SJCRH30 (cell line): ENCODE data around the gene PHLPP1. TPM values are rescaled to one million over a fixed set of nuclear protein-coding genes. Genes with fewer than 3 reads are reported as not detected.
A peak's percentile ranks its signal among the peaks of the same experiment; 100 is the strongest.

Experiments
- DNase-seq, 2 experiments: peaks; one replicate each; pipeline ENCODE4 v3.0.0-alpha.2; 2015 to 2020
- H3K27ac ChIP-seq: fragments of 250-450 bp; sonication (Bioruptor Pico); 2 replicates; pipeline ENCODE4 v1.5.1; 2020; ENCODE audit warnings: mild to moderate bottlenecking, moderate library complexity
- H3K27me3 ChIP-seq: fragments of 250-450 bp; sonication (Bioruptor Pico); 2 replicates; pipeline ENCODE4 v1.5.1; 2020; ENCODE audit warnings: mild to moderate bottlenecking, moderate library complexity
- H3K36me3 ChIP-seq: fragments of 250-450 bp; sonication (Bioruptor Pico); 2 replicates; pipeline ENCODE4 v1.5.1; 2020; ENCODE audit warnings: mild to moderate bottlenecking, moderate library complexity
- H3K4me1 ChIP-seq: fragments of 250-450 bp; sonication (Bioruptor Pico); 2 replicates; pipeline ENCODE4 v1.5.1; 2020; ENCODE audit warnings: mild to moderate bottlenecking, moderate library complexity
- H3K4me3 ChIP-seq: fragments of 250-450 bp; sonication (Bioruptor Pico); 2 replicates; pipeline ENCODE4 v1.5.1; 2020; ENCODE audit warnings: mild to moderate bottlenecking, moderate library complexity
- H3K9me3 ChIP-seq: fragments of 250-450 bp; sonication (Bioruptor Pico); replicated peaks from 2 replicates; pipeline ENCODE4 v1.5.1; 2020; ENCODE audit warnings: mild to moderate bottlenecking, moderate library complexity
- total RNA-seq: library from RNA; depleted of rRNA; stranded (reverse); fragments of >200 nt; shearing (Covaris generic); gene quantifications from 2 replicates; pipeline ENCODE4 v1.2.3, GENCODE V29; 2014

PHLPP1 gene
- total RNA-seq, 1 experiment from 2014 or later: 10.9 TPM

GRCh38 chr18:62745089-62745751 is 29.9 kb downstream of the PHLPP1 start:
- no peak for DNase-seq
- H3K4me1 ChIP-seq: no peaks in the 10 kb centered on the region
- H3K9me3 ChIP-seq: no peaks in the 10 kb centered on the region
- no peak overlapping the region for H3K27ac ChIP-seq
- no peak overlapping the region for H3K4me3 ChIP-seq
- H3K36me3 ChIP-seq: no peaks in the 10 kb centered on the region
- H3K27me3 ChIP-seq: no peaks in the 10 kb centered on the region

- no peaks in the 10 kb centered on the region for H3K36me3 ChIP-seq
- no peak for DNase-seq
- no peak overlapping the region for H3K27ac ChIP-seq
- H3K4me1 ChIP-seq: peaks cover 16% of the 10 kb centered on the region
- no peaks in the 10 kb centered on the region for H3K27me3 ChIP-seq
- no peaks in the 10 kb centered on the region for H3K9me3 ChIP-seq
- no peak overlapping the region for H3K4me3 ChIP-seq
Measured at GRCh38 chr18:62749389-62749788, 34.0 kb downstream of the PHLPP1 start.

DNA sequence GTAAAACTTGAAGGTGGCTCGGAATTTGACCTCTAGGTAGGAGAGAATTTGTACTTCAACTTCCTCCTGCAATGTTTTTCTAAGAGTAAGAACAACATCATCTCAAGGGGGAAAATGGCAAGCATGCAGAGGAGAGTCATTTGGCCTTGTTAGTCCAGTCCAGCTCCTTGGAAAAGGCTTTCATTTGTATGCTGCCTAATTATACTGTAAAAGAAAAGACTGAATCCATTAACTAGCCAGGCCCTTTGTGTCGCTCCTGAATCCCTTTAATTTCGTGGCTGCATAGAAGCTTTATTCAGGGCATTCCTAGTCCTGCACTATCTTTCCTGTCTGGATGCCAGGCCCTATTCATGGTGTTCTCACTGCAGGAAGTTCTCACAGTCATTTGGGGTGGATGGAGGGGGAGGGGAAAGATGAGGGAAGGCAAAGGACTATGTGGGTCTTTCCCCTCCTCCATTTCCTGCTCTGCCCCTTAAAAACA is 36.0 kb downstream of the PHLPP1 start:
- DNase-seq: peak in 1 of 2 experiments; percentile 19
- no peaks in the 10 kb centered on the region for H3K36me3 ChIP-seq
- no peak overlapping the region for H3K4me3 ChIP-seq
- peaks cover 19% of the 10 kb centered on the region for H3K4me1 ChIP-seq
- no peaks in the 10 kb centered on the region for H3K9me3 ChIP-seq
- no peak overlapping the region for H3K27ac ChIP-seq
- no peaks in the 10 kb centered on the region for H3K27me3 ChIP-seq

DNA sequence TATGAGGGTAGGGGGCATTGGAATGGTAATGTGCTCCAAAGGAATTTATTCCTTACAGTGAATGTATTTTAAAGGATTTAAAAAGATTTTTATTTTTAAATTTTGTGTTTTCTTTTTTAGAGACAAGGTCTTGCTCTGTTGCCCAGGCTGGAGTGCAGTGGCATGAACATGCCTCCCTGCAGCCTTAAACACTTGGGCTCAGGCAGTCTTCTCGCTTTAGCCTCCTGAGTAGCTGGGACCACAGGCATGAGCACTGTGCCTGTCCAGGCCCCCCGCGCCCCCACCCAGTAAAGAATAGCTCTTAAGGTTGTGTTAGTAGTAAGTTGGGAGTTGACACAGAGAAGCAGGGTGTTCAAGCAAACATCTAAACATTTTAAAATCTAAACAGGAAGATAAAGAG is 36.6 kb downstream of the PHLPP1 start:
- no peaks in the 10 kb centered on the region for H3K27me3 ChIP-seq

DNA sequence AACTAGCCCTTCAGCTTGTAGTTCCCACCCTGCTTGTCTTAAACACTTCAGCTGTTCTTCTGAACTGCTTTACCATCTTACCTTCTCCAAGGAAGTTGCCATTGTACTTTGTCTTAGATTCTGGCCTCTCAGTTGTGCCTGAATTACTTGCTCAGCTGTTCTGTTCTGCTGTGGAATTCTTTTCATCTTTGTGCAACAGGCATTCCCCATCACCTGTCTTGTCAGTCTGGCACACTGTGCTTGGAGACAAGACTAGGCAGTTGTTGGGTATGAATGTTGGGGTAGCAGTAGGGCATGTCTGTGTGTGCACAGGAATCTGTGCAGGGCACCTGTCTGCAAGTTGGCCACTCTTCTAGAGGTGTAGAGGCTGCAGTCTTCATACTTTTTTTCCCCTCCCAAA is 38.7 kb downstream of the PHLPP1 start:
- H3K27me3 ChIP-seq: no peaks in the 10 kb centered on the region
- H3K27ac ChIP-seq: peak overlapping the region; percentile 37
- DNase-seq: peak; percentile 51 to 74
- no peaks in the 10 kb centered on the region for H3K9me3 ChIP-seq
- H3K4me3 ChIP-seq: no peak overlapping the region
- no peaks in the 10 kb centered on the region for H3K36me3 ChIP-seq
- peaks cover 24% of the 10 kb centered on the region for H3K4me1 ChIP-seq

More for the DNA sequence above, 36.6 kb downstream of the PHLPP1 start:
- no peak for DNase-seq
- no peaks in the 10 kb centered on the region for H3K36me3 ChIP-seq
- peaks cover 19% of the 10 kb centered on the region for H3K4me1 ChIP-seq
- no peak overlapping the region for H3K4me3 ChIP-seq
- no peak overlapping the region for H3K27ac ChIP-seq
- no peaks in the 10 kb centered on the region for H3K9me3 ChIP-seq

GRCh38 chr18:62755454-62755853 is 40.1 kb downstream of the PHLPP1 start:
- no peak overlapping the region for H3K4me3 ChIP-seq
- H3K27me3 ChIP-seq: no peaks in the 10 kb centered on the region
- peaks cover 34% of the 10 kb centered on the region for H3K4me1 ChIP-seq
- H3K36me3 ChIP-seq: no peaks in the 10 kb centered on the region
- DNase-seq: no peak
- no peaks in the 10 kb centered on the region for H3K9me3 ChIP-seq
- H3K27ac ChIP-seq: no peak overlapping the region

- no peak for DNase-seq
- Histone ChIP-seq H3K4me1 (peaks cover 34% of the 10 kb centered on the region), H3K27ac (no peak overlapping the region), H3K9me3 (no peaks in the 10 kb centered on the region), H3K27me3 (no peaks in the 10 kb centered on the region), H3K4me3 (no peak overlapping the region), H3K36me3 (no peaks in the 10 kb centered on the region)
Measured at GRCh38 chr18:62755946-62756345, 40.6 kb downstream of the PHLPP1 start.

DNA sequence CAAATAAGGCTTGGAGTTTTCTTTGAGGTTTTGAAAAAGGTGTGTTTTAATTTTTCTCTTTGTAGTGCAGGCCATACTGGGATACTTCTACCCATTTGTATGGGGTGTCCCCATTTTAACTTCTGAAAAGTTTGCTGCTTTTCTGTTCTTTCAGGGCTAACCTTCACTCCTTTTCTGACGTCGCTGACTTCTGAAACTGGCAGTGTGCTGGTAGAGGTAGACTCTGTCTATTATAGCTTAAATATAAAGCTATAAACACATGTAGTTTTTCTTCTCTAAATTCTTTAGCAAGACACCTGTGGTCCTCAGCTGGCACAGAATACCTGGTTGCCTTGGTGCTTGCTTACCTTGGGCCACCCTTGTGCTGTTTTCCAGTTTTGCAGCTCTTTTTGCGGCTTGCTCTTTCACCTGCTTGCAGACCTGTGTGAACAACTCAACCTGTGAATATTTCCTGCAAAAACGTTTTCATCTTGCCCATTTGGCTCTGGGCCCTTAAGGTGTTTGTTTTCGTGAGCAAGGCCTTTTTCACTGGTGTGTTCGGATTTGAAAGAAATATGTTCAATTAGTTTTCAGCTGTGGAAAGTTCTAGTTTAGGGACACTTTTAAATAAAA is 42.2 kb downstream of the PHLPP1 start:
- Histone ChIP-seq H3K27me3 (no peaks in the 10 kb centered on the region), H3K9me3 (no peaks in the 10 kb centered on the region), H3K4me1 (peaks cover 29% of the 10 kb centered on the region), H3K27ac (no peak overlapping the region), H3K36me3 (no peaks in the 10 kb centered on the region), H3K4me3 (no peak overlapping the region)
- DNase-seq: no peak

GRCh38 chr18:62758591-62758990 is 43.2 kb downstream of the PHLPP1 start:
- Histone ChIP-seq H3K36me3 (no peaks in the 10 kb centered on the region), H3K27ac (no peak overlapping the region; the same call in 1 of the 2 replicates), H3K9me3 (no peaks in the 10 kb centered on the region), H3K4me1 (peaks cover 26% of the 10 kb centered on the region), H3K4me3 (no peak overlapping the region), H3K27me3 (no peaks in the 10 kb centered on the region)
- no peak for DNase-seq

- Histone ChIP-seq H3K9me3 (no peaks in the 10 kb centered on the region), H3K4me3 (peak overlapping the region; percentile 58), H3K4me1 (peaks cover 15% of the 10 kb centered on the region), H3K27ac (peak overlapping the region; percentile 93), H3K27me3 (no peaks in the 10 kb centered on the region), H3K36me3 (no peaks in the 10 kb centered on the region)
- DNase-seq: peak; percentile 48 to 66
Measured at GRCh38 chr18:62759704-62760402, 44.5 kb downstream of the PHLPP1 start.

GRCh38 chr18:62760403-62760734 is 45.0 kb downstream of the PHLPP1 start:
- peaks cover 15% of the 10 kb centered on the region for H3K4me1 ChIP-seq
- peak; percentile 29 to 54 for DNase-seq
- no peaks in the 10 kb centered on the region for H3K36me3 ChIP-seq
- H3K27ac ChIP-seq: peak overlapping the region; percentile 93
- peak overlapping the region; percentile 58 for H3K4me3 ChIP-seq
- no peaks in the 10 kb centered on the region for H3K27me3 ChIP-seq
- no peaks in the 10 kb centered on the region for H3K9me3 ChIP-seq

DNA sequence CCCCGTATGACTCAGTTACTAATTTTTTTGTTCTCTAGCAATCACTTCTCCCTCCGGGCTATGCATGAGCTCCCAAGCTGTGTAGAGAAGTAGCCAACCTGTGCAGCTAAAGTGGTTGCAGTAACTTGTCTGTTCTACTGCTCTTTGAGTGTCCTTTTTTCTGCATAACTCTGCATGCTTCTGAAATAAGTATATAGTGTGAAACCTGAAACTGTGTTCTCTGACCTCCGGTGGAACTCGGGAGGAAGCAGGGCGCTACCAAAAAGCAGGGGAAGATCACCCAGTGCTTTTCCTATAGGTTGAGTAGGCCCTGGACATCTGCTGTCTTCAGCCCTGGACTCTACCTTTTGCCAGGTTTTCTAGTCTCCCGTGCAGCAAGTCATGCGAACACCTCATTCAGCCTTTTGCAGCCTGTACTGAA is 47.8 kb downstream of the PHLPP1 start:
- no peaks in the 10 kb centered on the region for H3K27me3 ChIP-seq
- no peaks in the 10 kb centered on the region for H3K9me3 ChIP-seq
- peak; percentile 6 to 17 for DNase-seq
- H3K36me3 ChIP-seq: no peaks in the 10 kb centered on the region
- H3K4me1 ChIP-seq: peaks cover 28% of the 10 kb centered on the region
- no peak overlapping the region for H3K4me3 ChIP-seq
- no peak overlapping the region for H3K27ac ChIP-seq

GRCh38 chr18:62766266-62766665 is 50.9 kb downstream of the PHLPP1 start:
- H3K27me3 ChIP-seq: no peaks in the 10 kb centered on the region
- H3K36me3 ChIP-seq: no peaks in the 10 kb centered on the region
- no peaks in the 10 kb centered on the region for H3K9me3 ChIP-seq
- DNase-seq: no peak
- H3K4me3 ChIP-seq: no peak overlapping the region
- H3K4me1 ChIP-seq: peaks cover 20% of the 10 kb centered on the region
- no peak overlapping the region for H3K27ac ChIP-seq

GRCh38 chr18:62767321-62767720 is 52.0 kb downstream of the PHLPP1 start:
- DNase-seq: peak in 1 of 2 experiments; percentile 9
- H3K27me3 ChIP-seq: no peaks in the 10 kb centered on the region
- H3K9me3 ChIP-seq: no peaks in the 10 kb centered on the region
- no peak overlapping the region for H3K4me3 ChIP-seq
- peaks cover 20% of the 10 kb centered on the region for H3K4me1 ChIP-seq
- H3K27ac ChIP-seq: peak overlapping the region; percentile 49
- H3K36me3 ChIP-seq: no peaks in the 10 kb centered on the region

DNA sequence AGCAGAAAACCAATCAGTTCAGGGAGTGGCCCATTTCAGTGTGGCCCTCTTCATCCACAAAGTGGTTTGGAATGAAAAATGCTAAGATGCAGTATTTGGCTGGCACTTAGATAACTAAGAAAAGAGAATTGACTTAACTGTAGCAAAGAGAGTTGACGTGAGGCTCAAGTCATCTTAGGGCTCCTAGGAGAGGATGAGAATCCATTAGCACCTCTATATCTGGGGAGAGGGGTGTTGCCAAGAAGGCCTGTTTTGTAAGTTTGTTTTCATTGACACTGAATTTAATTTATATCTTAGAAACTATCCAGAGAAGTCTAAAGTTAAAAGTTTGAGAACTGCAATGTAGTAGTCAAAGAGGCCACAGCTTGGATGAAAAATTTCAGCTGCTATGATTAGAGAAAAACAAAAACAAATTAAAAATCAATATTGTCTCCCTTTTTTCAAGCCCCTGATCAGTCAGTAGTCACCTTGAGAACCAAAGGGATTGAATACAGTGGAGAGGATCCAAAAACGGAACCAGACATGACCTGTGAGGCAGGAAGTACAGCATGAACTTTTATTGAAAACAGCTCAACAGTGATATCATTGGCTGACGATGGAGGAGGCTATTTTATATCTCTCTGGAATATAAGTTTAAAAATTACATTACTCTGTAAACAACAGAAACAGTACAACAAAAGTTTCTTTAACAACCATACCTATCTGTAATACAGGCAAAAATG is 52.7 kb downstream of the PHLPP1 start:
- no peak overlapping the region for H3K4me3 ChIP-seq
- peak overlapping the region; percentile 49 for H3K27ac ChIP-seq
- no peaks in the 10 kb centered on the region for H3K36me3 ChIP-seq
- DNase-seq: peak in 1 of 2 experiments; percentile 2
- H3K27me3 ChIP-seq: no peaks in the 10 kb centered on the region
- no peaks in the 10 kb centered on the region for H3K9me3 ChIP-seq
- peaks cover 20% of the 10 kb centered on the region for H3K4me1 ChIP-seq
